Activated CD4-positive, alpha-beta T cell treated with anti-CD3 and anti-CD28 coated beads, Interleukin-2, amount 10 ng/mL, durations not matched to agents 24 days and 14 days (primary cell): ENCODE results near the gene CLMP. TPM values are rescaled to one million over a fixed set of nuclear protein-coding genes. Genes with fewer than 3 reads are reported as not detected.
A peak's percentile ranks its signal among the peaks of the same experiment; 100 is the strongest.
"Not testable (repeated sequence)": the region's sequence is repeated elsewhere in the genome, so short reads cannot be mapped to it uniquely, and the experiment has no call there.

Experiments used
- DNase-seq: peaks from one replicate; pipeline ENCODE4 v3.0.0; 2022
- H3K27ac Mint-ChIP-seq: one replicate; pipeline ENCODE4 v1.8.0; 2022; ENCODE audit warnings: mild to moderate bottlenecking, mixed read lengths
- H3K27me3 Mint-ChIP-seq: one replicate; pipeline ENCODE4 v1.8.0; 2022; ENCODE audit warnings: mixed read lengths
- H3K36me3 Mint-ChIP-seq: one replicate; pipeline ENCODE4 v1.8.0; 2022; ENCODE audit warnings: low read depth, mild to moderate bottlenecking, mixed read lengths
- H3K4me1 Mint-ChIP-seq: one replicate; pipeline ENCODE4 v1.8.0; 2021; ENCODE audit warnings: mixed read lengths
- H3K4me3 Mint-ChIP-seq: one replicate; pipeline ENCODE4 v1.8.0; 2022; ENCODE audit warnings: mild to moderate bottlenecking, moderate library complexity, mixed read lengths
- H3K9me3 Mint-ChIP-seq: one replicate; pipeline ENCODE4 v1.8.0; 2021; ENCODE audit warnings: mixed read lengths
- intact Hi-C: fragments of 100-400 bp; cut with micrococcal nuclease; formaldehyde crosslinking; loops from one replicate; pipeline ENCODE4 v1.15.1; 2023
- total RNA-seq: library from RNA; stranded (reverse); gene quantifications from 2 replicates; pipeline ENCODE4 v1.2.3, GENCODE V29; 2022

Gene CLMP
- total RNA-seq, 1 donor from 2014 or later, result 0.05 TPM

DNA sequence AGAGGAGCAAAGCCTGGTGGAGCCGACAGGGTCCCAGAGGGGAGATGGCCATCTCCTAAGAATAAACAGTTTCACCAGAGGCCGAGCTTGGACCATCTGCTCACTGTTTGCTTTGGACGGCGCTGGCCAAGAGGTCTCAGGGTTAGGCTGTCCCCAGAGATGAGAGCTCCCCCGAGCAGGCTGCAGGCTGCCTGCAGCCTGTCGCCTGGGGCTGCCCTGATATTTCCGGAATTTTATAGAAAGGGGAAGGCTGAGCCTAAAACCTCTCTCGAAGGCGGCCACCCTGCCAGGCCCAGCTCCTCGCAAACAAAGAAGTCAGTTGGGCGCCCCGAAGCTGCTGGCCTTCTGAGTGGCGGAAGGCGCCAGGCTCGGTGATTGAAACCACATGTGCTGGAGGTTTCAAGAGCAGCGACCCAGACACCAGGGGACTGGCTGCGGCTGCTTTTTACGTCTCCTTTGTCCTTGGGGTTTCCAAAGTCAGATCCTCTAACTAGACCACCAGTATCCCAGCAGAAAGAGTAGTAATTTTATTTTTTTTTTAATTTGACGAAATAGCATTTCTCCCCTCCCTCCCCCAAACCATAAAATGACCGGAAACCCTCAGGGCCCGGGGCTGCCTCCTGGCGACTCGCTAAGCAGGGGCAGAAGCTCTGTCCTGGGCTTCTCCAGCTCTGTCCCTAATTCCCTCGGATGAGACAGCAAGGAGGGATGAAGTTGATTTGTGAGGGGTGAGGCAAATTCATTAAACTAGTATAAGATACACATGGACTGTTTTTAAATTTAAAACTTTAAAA, 57.4 kb downstream of the CLMP start:
- Mint-ChIP-seq H3K27ac (no peak overlapping the region), H3K27me3 (peaks cover 1% of the 10 kb centered on the region), H3K4me1 (no peaks in the 10 kb centered on the region)

GRCh38 chr11:123135863-123136446, 59.1 kb downstream of the CLMP start:
- H3K27ac Mint-ChIP-seq, result no peak overlapping the region
- H3K9me3 Mint-ChIP-seq, result no peaks in the 10 kb centered on the region
- intact Hi-C loops, result no loop called here
- no peak for DNase-seq
- no peaks in the 10 kb centered on the region for H3K4me1 Mint-ChIP-seq
- peaks cover 1% of the 10 kb centered on the region for H3K27me3 Mint-ChIP-seq
- no peaks in the 10 kb centered on the region for H3K36me3 Mint-ChIP-seq
- H3K4me3 Mint-ChIP-seq, result no peak overlapping the region

More for the DNA sequence above, 57.4 kb downstream of the CLMP start:
- intact Hi-C loops, result no loop called here
- Mint-ChIP-seq H3K36me3 (no peaks in the 10 kb centered on the region), H3K4me3 (no peak overlapping the region), H3K9me3 (no peaks in the 10 kb centered on the region)
- no peak for DNase-seq

DNA sequence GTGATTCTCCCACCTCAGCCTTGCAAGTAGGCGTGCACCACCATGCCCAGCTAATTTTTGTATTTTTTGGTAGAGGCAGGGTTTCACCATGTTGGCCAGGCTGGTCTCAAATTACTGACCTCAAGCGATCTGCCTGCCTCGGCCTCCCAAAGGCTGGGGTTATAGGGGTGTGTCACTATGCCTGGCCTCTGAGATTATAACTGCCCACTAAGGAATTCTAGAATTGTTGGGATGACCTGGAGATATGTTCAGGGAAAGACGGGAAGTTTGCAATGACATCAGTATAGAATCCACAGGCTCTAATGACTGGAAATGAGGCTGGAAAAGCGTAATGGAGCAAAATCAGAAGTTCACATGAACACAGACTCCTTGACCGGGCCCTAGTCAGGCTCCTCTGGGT, 62.2 kb downstream of the CLMP start:
- Mint-ChIP-seq H3K4me3 (no peak overlapping the region), H3K9me3 (no peaks in the 10 kb centered on the region), H3K27me3 (peaks cover 6% of the 10 kb centered on the region), H3K27ac (no peak overlapping the region), H3K36me3 (no peaks in the 10 kb centered on the region), H3K4me1 (peaks cover 6% of the 10 kb centered on the region)
- DNase-seq, result no peak
- intact Hi-C loops, result no loop called here

DNA sequence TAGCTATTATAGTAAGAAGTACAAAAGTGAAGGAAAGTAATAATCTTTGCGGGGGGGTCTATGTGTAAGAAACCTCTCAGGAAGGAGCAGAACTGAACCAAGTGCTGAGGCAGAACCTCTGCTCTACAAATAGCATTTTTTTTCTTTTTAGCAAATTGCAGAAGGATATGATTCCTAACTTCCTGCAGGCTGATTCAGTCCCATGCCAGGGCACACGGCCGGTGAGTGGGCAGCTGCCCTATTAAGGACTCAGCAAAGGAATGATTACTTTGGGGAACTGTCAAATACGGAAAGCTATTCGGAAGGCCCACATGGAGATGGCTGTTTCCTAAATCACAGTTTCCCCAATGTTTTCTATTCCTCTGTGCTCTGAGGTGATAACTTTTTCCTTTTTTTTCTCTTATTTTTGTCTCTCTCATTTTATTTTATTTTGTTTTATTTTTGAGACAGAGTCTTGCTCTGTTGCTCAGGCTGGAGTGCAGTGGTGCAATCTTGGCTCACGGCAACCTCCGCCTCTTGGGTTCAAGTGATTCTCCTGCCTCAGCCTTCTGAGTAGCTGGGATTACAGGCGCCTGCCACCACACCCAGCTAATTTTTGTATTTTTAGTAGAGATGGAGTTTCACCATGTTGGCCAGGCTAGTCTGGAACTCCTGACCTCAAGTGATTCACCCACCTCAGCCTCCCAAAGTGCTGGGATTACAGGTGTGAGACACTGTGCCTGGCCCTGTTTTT, 62.8 kb downstream of the CLMP start:
- H3K27me3 Mint-ChIP-seq, H3K36me3 Mint-ChIP-seq, H3K4me1 Mint-ChIP-seq, DNase-seq, intact Hi-C loops, H3K27ac Mint-ChIP-seq, H3K9me3 Mint-ChIP-seq, H3K4me3 Mint-ChIP-seq: not testable (repeated sequence)

GRCh38 chr11:123129920-123130319, 65.1 kb downstream of the CLMP start:
- no peak for DNase-seq
- Mint-ChIP-seq H3K36me3 (no peaks in the 10 kb centered on the region), H3K4me1 (peaks cover 6% of the 10 kb centered on the region), H3K27ac (no peak overlapping the region), H3K4me3 (no peak overlapping the region), H3K27me3 (peaks cover 6% of the 10 kb centered on the region), H3K9me3 (no peaks in the 10 kb centered on the region)
- intact Hi-C loops, result no loop called here

DNA sequence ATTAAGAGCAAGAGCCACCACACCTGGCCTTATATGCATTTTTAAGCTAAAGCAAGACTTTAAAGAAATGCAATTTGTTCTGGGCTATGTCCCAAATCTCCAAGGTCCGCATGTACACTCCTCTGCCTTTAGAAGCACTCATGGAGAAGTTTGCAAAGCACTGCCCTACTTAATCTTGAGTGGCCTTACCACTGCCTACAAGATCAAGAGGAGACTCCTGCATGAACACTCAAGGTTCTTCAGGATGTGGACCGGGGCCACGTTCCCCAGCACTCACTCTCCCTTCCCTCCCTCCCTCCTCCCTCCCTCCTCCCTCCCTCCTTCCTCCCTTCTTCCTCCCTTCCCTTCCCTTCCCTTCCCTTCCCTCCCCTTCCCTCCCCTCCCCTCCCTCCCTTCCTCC, 69.9 kb downstream of the CLMP start:
- Mint-ChIP-seq H3K9me3 (no peaks in the 10 kb centered on the region), H3K27me3 (peaks cover 13% of the 10 kb centered on the region), H3K4me1 (peaks cover 8% of the 10 kb centered on the region), H3K4me3 (no peak overlapping the region), H3K27ac (no peak overlapping the region), H3K36me3 (no peaks in the 10 kb centered on the region)
- no peak for DNase-seq
- intact Hi-C loops, result no loop called here

- Mint-ChIP-seq H3K4me1 (peaks cover 8% of the 10 kb centered on the region), H3K27ac (no peak overlapping the region), H3K27me3 (peaks cover 8% of the 10 kb centered on the region), H3K36me3 (no peaks in the 10 kb centered on the region), H3K9me3 (no peaks in the 10 kb centered on the region), H3K4me3 (no peak overlapping the region)
- DNase-seq, result no peak
- intact Hi-C loops, result no loop called here
Measured at GRCh38 chr11:123122852-123123251, 72.2 kb downstream of the CLMP start.

DNA sequence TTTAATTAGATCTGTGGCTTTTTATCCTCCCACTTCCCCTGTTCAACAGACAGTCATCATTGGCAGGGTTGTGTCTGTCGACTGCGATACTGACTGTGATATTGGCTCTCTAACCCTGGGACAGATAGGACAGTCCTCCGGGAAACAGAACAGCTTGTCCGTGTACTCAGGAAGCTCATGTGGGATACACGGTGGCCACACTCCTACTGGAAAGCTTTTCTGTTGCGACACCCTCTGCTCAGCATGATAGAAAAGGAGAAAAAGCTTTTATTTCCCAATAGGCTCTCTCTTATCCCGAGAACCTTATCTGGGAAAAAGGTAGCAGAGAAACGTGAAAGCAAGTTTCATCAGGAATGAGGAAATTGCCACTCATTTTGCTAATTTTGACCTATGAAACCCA, 72.7 kb downstream of the CLMP start:
- H3K27me3 Mint-ChIP-seq, result peaks cover 8% of the 10 kb centered on the region
- intact Hi-C loops, result no loop called here
- no peak overlapping the region for H3K4me3 Mint-ChIP-seq
- H3K9me3 Mint-ChIP-seq, result no peaks in the 10 kb centered on the region
- H3K4me1 Mint-ChIP-seq, result peaks cover 8% of the 10 kb centered on the region
- no peaks in the 10 kb centered on the region for H3K36me3 Mint-ChIP-seq
- no peak overlapping the region for H3K27ac Mint-ChIP-seq
- DNase-seq, result no peak

GRCh38 chr11:123116486-123116885, 78.6 kb downstream of the CLMP start:
- intact Hi-C loops, result no loop called here
- H3K4me1 Mint-ChIP-seq, result peaks cover 5% of the 10 kb centered on the region
- peaks cover 3% of the 10 kb centered on the region for H3K9me3 Mint-ChIP-seq
- no peak overlapping the region for H3K27ac Mint-ChIP-seq
- DNase-seq, result no peak
- no peak overlapping the region for H3K4me3 Mint-ChIP-seq
- H3K27me3 Mint-ChIP-seq, result peaks cover 8% of the 10 kb centered on the region
- peaks cover 1% of the 10 kb centered on the region for H3K36me3 Mint-ChIP-seq

DNA sequence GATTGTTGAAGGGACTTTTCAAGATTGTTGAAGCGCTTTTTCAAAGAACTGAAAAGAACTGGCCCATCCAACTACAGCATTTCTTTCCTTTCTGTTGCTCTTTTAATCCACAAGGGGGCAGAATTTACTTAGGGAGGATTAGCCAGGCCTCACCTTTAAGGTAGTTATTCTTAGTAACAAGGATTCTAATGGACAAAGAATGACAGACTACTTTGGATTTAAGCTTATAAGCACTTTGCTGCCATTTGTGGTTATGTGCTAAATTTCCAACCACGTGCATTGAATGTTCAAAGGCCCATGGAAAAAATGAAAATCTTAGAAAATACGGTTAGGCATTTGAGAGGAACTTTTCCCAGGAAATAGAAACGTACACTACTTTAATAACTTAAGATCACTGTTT, 83.6 kb downstream of the CLMP start:
- H3K36me3 Mint-ChIP-seq, result peaks cover 1% of the 10 kb centered on the region
- intact Hi-C loops, result loop anchor here (1.0 to 5.0 kb wide), 5 partner anchors 49 to 596 kb away; partner anchors contain the start of gene HSPA8
- no peak overlapping the region for H3K4me3 Mint-ChIP-seq
- peaks cover 3% of the 10 kb centered on the region for H3K9me3 Mint-ChIP-seq
- DNase-seq, result peak; percentile 72
- peaks cover 22% of the 10 kb centered on the region for H3K27me3 Mint-ChIP-seq
- H3K4me1 Mint-ChIP-seq, result peaks cover 3% of the 10 kb centered on the region
- no peak overlapping the region for H3K27ac Mint-ChIP-seq

DNA sequence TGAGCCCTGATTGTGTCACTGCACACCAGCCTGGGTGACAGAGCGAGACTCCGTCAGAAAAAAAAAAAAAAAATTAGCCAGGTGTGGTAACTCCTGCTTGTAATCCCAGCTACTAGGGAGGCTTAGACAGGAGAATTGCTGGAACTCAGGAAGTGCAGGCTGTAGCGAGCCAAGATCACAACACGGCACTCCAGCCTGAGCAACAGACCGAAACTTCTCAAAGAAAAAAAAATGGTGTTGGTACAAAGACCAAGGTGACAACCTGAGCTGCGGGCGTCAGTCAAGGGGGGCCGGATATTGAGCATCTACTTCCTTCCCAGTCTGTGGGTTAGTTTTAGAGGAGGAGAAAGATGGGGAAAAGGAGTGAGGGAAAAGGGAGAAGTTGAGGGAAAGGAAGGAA, 84.7 kb downstream of the CLMP start:
- intact Hi-C loops, result loop anchor here (2.0 to 5.0 kb wide), 3 partner anchors 48 to 597 kb away; partner anchors contain the start of gene HSPA8
- H3K27me3 Mint-ChIP-seq, result peaks cover 22% of the 10 kb centered on the region
- no peaks in the 10 kb centered on the region for H3K9me3 Mint-ChIP-seq
- no peak for DNase-seq
- no peaks in the 10 kb centered on the region for H3K36me3 Mint-ChIP-seq
- H3K27ac Mint-ChIP-seq, result no peak overlapping the region
- peaks cover 3% of the 10 kb centered on the region for H3K4me1 Mint-ChIP-seq
- no peak overlapping the region for H3K4me3 Mint-ChIP-seq

- no peak for DNase-seq
- Mint-ChIP-seq H3K36me3 (no peaks in the 10 kb centered on the region), H3K4me1 (peaks cover 7% of the 10 kb centered on the region), H3K27ac (no peak overlapping the region), H3K27me3 (peaks cover 13% of the 10 kb centered on the region), H3K9me3 (no peaks in the 10 kb centered on the region), H3K4me3 (no peak overlapping the region)
- intact Hi-C loops, result no loop called here
Measured at GRCh38 chr11:123107945-123108495, 87.0 kb downstream of the CLMP start.

DNA sequence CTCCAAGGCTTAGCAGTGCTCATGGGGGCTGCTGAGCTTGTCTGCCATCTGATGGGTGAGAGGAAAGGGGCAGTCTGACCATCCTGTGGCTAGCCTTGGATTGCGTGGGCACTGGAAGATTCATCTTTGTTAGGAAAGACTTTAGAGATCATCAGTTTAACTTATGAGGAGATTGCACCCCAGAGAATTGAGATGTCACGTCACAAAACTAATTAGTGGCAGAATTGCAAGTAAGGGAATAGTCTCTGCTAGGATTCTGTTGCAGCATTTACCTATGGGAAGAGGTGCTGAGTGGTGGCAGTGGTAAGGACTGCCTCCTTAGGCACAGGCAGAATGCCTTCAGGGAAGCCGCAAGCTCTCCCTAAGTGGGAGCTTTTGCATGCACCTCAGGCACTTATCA, 90.4 kb downstream of the CLMP start:
- H3K9me3 Mint-ChIP-seq, result no peaks in the 10 kb centered on the region
- H3K36me3 Mint-ChIP-seq, result no peaks in the 10 kb centered on the region
- intact Hi-C loops, result loop anchor here (5.0 kb wide), 1 partner anchor 42 kb away; the partner anchor contains the start of gene HSPA8
- H3K4me1 Mint-ChIP-seq, result peaks cover 17% of the 10 kb centered on the region
- no peak for DNase-seq
- no peak overlapping the region for H3K27ac Mint-ChIP-seq
- no peak overlapping the region for H3K4me3 Mint-ChIP-seq
- H3K27me3 Mint-ChIP-seq, result peaks cover 13% of the 10 kb centered on the region
